Rectal smooth muscle tissue (tissue), 1 donor: ENCODE data around the gene MACROD2.
A peak's percentile ranks its signal among the peaks of the same experiment; 100 is the strongest.

Experiments
- H3K27ac ChIP-seq: one replicate; pipeline ENCODE4 v1.7.0; 2013; ENCODE audit warnings: low read depth, low read length, inconsistent platforms
- H3K27me3 ChIP-seq: one replicate; pipeline ENCODE4 v1.7.0; 2013; ENCODE audit warnings: low read length; ENCODE audit not compliant: control insufficient read depth, insufficient read depth
- H3K36me3 ChIP-seq: one replicate; pipeline ENCODE4 v1.7.0; 2013; ENCODE audit warnings: low read length; ENCODE audit not compliant: control insufficient read depth, insufficient read depth
- H3K4me1 ChIP-seq: one replicate; pipeline ENCODE4 v1.7.0; 2013; ENCODE audit warnings: low read length; ENCODE audit not compliant: control insufficient read depth, insufficient read depth
- H3K4me3 ChIP-seq: one replicate; pipeline ENCODE4 v1.7.0; 2013; ENCODE audit warnings: low read length
- H3K9ac ChIP-seq: one replicate; pipeline ENCODE4 v1.7.0; 2013; ENCODE audit warnings: low read length

Gene MACROD2

GRCh38 chr20:15710636-15711035 lies 1715.3 kb downstream of the MACROD2 start:
- Histone ChIP-seq H3K36me3 (no peaks in the 10 kb centered on the region), H3K27ac (no peak overlapping the region), H3K4me1 (no peaks in the 10 kb centered on the region), H3K4me3 (no peak overlapping the region), H3K9ac (no peak overlapping the region), H3K27me3 (no peaks in the 10 kb centered on the region)

GRCh38 chr20:15711177-15711576 lies 1715.9 kb downstream of the MACROD2 start:
- Histone ChIP-seq H3K27ac (no peak overlapping the region), H3K9ac (no peak overlapping the region), H3K27me3 (no peaks in the 10 kb centered on the region), H3K4me1 (no peaks in the 10 kb centered on the region), H3K4me3 (no peak overlapping the region), H3K36me3 (no peaks in the 10 kb centered on the region)

GRCh38 chr20:15716256-15716655 lies 1720.9 kb downstream of the MACROD2 start:
- H3K27ac ChIP-seq = no peak overlapping the region
- no peak overlapping the region for H3K9ac ChIP-seq
- no peak overlapping the region for H3K4me3 ChIP-seq
- H3K36me3 ChIP-seq = no peaks in the 10 kb centered on the region
- H3K27me3 ChIP-seq = no peaks in the 10 kb centered on the region
- no peaks in the 10 kb centered on the region for H3K4me1 ChIP-seq

GRCh38 chr20:15726416-15726815 lies 1731.1 kb downstream of the MACROD2 start:
- no peak overlapping the region for H3K4me3 ChIP-seq
- H3K9ac ChIP-seq = no peak overlapping the region
- no peaks in the 10 kb centered on the region for H3K36me3 ChIP-seq
- no peak overlapping the region for H3K27ac ChIP-seq
- no peaks in the 10 kb centered on the region for H3K4me1 ChIP-seq
- no peaks in the 10 kb centered on the region for H3K27me3 ChIP-seq

GRCh38 chr20:15734052-15734451 lies 1738.7 kb downstream of the MACROD2 start:
- no peaks in the 10 kb centered on the region for H3K4me1 ChIP-seq
- no peaks in the 10 kb centered on the region for H3K27me3 ChIP-seq
- H3K36me3 ChIP-seq = no peaks in the 10 kb centered on the region
- no peak overlapping the region for H3K9ac ChIP-seq
- H3K27ac ChIP-seq = no peak overlapping the region
- no peak overlapping the region for H3K4me3 ChIP-seq

- no peak overlapping the region for H3K9ac ChIP-seq
- no peak overlapping the region for H3K27ac ChIP-seq
- no peaks in the 10 kb centered on the region for H3K4me1 ChIP-seq
- no peak overlapping the region for H3K4me3 ChIP-seq
- H3K36me3 ChIP-seq = no peaks in the 10 kb centered on the region
- no peaks in the 10 kb centered on the region for H3K27me3 ChIP-seq
Observed at GRCh38 chr20:15739035-15739434, 1743.7 kb downstream of the MACROD2 start.

- Histone ChIP-seq H3K4me3 (no peak overlapping the region), H3K36me3 (no peaks in the 10 kb centered on the region), H3K27ac (no peak overlapping the region), H3K27me3 (no peaks in the 10 kb centered on the region), H3K4me1 (no peaks in the 10 kb centered on the region), H3K9ac (no peak overlapping the region)
Observed at GRCh38 chr20:15740046-15740775, 1744.9 kb downstream of the MACROD2 start.

GRCh38 chr20:15742087-15742486 lies 1746.8 kb downstream of the MACROD2 start:
- H3K4me1 ChIP-seq = no peaks in the 10 kb centered on the region
- no peaks in the 10 kb centered on the region for H3K36me3 ChIP-seq
- no peaks in the 10 kb centered on the region for H3K27me3 ChIP-seq
- H3K4me3 ChIP-seq = no peak overlapping the region
- H3K27ac ChIP-seq = no peak overlapping the region
- H3K9ac ChIP-seq = no peak overlapping the region

GRCh38 chr20:15742627-15743026 lies 1747.3 kb downstream of the MACROD2 start:
- Histone ChIP-seq H3K27ac (no peak overlapping the region), H3K36me3 (no peaks in the 10 kb centered on the region), H3K27me3 (no peaks in the 10 kb centered on the region), H3K4me3 (no peak overlapping the region), H3K9ac (no peak overlapping the region), H3K4me1 (no peaks in the 10 kb centered on the region)

- Histone ChIP-seq H3K27me3 (no peaks in the 10 kb centered on the region), H3K4me3 (no peak overlapping the region), H3K36me3 (no peaks in the 10 kb centered on the region), H3K4me1 (peaks cover 11% of the 10 kb centered on the region), H3K9ac (no peak overlapping the region), H3K27ac (no peak overlapping the region)
Observed at GRCh38 chr20:15756002-15756753, 1760.9 kb downstream of the MACROD2 start.

- Histone ChIP-seq H3K36me3 (no peaks in the 10 kb centered on the region), H3K9ac (no peak overlapping the region), H3K4me1 (peaks cover 11% of the 10 kb centered on the region)
Observed at GRCh38 chr20:15756754-15757115, 1761.4 kb downstream of the MACROD2 start.

GRCh38 chr20:15759594-15759993 lies 1764.3 kb downstream of the MACROD2 start:
- Histone ChIP-seq H3K27me3 (no peaks in the 10 kb centered on the region), H3K36me3 (no peaks in the 10 kb centered on the region), H3K4me3 (peak overlapping the region; percentile 1), H3K4me1 (peaks cover 11% of the 10 kb centered on the region), H3K9ac (no peak overlapping the region), H3K27ac (no peak overlapping the region)

More at GRCh38 chr20:15756754-15757115, 1761.4 kb downstream of the MACROD2 start:
- H3K4me3 ChIP-seq = no peak overlapping the region
- no peak overlapping the region for H3K27ac ChIP-seq
- H3K27me3 ChIP-seq = no peaks in the 10 kb centered on the region
